HG02852 (cell line): Measurements from ENCODE around the gene HOGA1.
"Not testable (repeated sequence)": the region's sequence is repeated elsewhere in the genome, so short reads cannot be mapped to it uniquely, and the experiment has no call there.

Experiments used
- ATAC-seq: cut with Tn5 transposase; IDR thresholded peaks from one replicate; pipeline ENCODE4 v1.9.1; 2021; ENCODE audit warnings: mild to moderate bottlenecking, moderate library complexity; ENCODE audit not compliant: unreplicated experiment

HOGA1 gene

GRCh38 chr10:97607095-97607636 is 23.0 kb downstream of the HOGA1 start:
- no peak for ATAC-seq

DNA sequence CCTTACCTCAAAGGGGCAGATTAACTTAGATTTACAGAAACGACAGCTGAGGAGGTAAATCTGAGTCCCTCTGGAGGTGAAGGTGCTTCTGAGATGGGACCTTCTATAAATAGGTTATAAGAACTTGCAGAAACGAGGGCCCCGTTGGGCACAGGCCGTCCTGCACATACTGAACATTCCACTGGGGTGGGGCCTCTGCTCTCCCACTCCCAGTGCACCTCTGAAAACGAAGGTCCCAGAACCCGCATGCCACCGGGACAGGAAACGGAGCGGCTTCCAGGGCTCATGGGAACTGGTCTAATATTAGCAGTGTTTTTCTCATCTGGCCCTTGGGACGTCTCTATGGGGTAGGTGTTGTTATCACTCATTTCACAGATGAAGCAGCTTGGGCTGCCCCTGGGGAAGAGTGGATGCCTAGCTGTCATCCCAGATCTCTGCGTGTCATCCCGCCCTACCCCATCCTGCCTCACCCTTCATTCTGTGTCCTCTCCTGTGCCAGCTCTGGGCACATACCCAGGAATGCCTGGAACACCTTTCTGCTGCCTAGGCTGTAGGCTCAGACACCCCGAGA is 24.9 kb downstream of the HOGA1 start:
- ATAC-seq, result no peak

DNA sequence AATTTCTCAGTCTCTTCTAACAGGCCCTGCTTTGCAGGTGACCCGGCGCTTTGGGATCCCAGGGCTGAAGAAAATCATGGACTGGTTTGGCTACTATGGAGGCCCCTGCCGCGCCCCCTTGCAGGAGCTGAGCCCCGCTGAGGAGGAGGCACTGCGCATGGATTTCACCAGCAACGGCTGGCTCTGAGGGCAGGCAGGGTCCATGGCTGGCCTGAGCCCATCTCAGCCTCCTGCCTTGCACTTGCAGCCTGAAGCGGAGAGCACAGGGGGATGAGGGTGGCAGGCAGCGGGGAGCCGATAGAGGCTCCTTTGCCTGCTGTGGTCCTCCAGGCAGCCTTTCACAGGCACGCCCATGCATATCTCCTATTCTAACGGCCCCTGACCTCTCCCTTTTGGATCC is 27.3 kb downstream of the HOGA1 start:
- no peak for ATAC-seq

GRCh38 chr10:97612386-97612785 is 28.2 kb downstream of the HOGA1 start:
- no peak for ATAC-seq

- no peak for ATAC-seq
These were observed 34.1 kb downstream of the HOGA1 start for GRCh38 chr10:97618285-97618684.

- no peak for ATAC-seq
These were observed 34.5 kb downstream of the HOGA1 start for GRCh38 chr10:97618733-97619132.

GRCh38 chr10:97623277-97623676 is 39.1 kb downstream of the HOGA1 start:
- ATAC-seq, result no peak

DNA sequence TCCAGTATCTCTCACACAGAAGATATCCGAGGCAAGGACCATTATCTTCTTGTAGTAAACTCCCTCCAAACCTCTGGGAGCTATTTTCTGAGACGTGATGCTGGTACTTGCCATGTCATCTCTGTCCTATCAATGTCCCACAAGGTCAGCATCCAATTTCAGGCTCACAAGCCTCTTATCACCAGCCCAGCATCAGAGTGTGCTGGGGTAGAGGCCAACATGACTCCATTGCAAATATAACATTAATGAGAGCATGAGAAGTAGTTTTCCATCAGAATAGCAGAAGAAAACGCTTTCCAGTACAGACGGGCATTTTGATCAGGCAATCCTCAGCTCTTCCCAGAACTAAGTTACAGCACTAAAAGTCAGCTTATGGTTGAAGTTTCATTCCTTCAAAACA is 43.5 kb downstream of the HOGA1 start:
- ATAC-seq, result no peak

DNA sequence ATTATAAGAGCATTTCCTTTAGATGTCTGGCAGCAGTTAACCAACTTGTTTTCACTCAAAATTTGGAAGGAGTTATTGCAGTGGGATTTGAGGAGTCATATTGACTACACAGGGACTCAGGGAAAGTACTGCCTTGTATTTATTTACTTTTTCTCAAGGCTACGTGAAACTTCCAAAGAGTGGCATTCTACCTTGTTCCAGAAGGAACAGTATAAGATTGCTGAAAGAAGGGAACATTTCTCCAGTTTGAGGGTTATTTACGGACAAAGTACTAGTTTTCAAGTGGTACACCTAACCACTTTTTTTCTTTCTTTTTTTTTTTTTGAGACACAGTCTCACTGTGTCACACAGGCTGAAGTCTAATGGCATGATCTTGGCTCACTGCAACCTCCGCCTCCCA is 44.0 kb downstream of the HOGA1 start:
- ATAC-seq, result no peak

DNA sequence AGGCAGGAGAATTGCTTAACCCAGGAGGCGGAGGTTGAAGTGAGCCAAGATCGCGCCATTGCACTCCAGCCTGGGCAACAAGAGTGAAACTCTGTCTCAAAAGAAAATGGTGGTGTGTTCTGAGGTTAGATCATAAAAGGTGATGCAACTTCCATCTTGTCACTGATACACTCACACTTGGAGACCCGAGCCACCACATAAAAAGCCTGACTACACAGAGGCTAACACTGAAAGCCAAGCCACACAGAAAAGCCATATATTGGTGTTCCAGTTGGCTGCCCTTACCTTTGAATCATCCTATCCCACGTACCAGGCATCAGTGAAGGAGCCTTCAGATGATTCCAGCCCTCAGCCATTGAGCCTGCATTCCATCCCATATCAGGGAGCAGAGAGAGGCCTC is 45.1 kb downstream of the HOGA1 start:
- no peak for ATAC-seq

GRCh38 chr10:97631098-97631497 is 46.9 kb downstream of the HOGA1 start:
- no peak for ATAC-seq

DNA sequence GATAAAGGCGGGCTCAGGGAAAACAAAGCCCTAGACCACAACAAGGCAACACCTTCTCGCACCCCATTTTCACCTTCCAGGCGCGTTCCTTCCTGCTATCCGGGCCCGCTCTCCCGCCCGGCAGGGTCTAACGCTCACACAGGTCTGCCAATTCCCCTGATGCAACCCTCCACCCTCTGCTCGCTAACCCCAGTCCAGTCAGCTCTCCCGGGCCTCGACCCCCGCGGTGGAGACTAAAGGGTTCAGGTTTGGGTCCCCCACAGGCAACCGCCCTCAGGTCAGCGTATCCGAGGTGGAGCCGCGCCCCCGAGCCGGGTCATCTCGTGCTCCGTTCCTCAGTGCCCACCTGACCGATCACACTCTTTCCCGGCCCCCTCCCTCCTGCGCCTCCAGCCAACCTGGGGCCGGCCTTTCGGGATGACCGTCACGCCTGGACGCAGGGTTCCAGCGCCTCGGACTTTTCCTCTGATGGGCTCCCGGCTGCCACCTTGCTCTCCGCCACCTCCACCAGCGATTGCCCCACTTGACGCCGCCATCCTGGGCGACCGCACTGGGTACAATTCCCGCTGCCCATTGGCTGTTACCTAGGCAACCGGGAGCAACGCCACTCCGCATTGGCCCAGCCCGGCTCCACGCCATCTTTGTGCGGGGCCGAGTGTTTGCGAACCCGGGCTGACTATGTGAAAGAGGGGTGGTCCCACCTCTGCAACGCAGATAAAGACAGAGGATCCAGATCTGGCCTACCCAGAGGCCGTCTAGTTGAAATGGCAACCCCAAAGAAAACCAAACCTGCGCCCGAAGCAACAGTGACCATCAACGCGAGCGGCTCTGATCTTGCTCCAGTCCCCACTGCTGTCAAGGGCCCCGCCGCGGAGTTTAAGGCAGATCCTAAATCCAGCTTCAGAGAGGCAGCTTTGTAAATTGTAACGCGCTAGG is 49.0 kb downstream of the HOGA1 start, which contains the start of gene MORN4:
Gene MORN4 (minus strand): TSS at position 552 of the 936 bp plus-strand sequence. CDS start 13,847 bp downstream, outside the sequence.
- peak; percentile 99 for ATAC-seq

GRCh38 chr10:97633921-97634320 is 49.7 kb downstream of the HOGA1 start:
- no peak for ATAC-seq

- ATAC-seq, result no peak
These were observed 51.4 kb downstream of the HOGA1 start for GRCh38 chr10:97635577-97635976.

GRCh38 chr10:97639090-97639489 is 54.9 kb downstream of the HOGA1 start:
- not testable (repeated sequence) for ATAC-seq

DNA sequence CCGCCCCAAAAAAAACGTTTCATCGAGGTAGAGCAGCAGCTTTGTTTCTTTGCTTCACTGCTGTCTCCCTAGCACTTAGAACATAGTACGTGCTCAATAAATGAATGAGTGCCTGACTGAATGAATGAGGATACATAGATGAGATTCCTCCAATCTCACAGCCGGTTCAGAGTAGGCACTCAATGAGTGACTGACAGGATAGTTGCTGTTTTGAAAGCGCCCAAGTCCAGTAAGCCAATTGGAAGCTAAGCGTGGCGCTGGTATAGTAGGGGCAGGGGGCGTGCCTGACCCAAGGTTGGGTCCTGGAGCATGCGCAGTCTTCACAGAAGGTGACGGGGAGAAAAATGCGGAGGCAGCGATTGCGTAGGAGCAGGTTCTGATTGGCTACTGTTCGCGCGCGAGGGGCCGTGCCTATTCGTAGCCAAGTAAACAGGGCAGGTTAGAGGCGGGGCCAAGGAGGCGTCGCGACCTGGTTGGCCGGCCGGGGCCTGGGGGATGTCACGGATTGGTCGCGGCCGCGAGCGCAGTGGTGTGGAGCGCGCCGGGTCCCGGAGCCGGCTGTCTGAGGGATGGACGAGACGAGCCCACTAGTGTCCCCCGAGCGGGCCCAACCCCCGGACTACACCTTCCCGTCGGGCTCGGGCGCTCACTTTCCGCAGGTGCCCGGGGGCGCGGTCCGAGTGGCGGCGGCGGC is 56.1 kb downstream of the HOGA1 start, which contains the start of gene PI4K2A:
Gene PI4K2A (plus strand): TSS at position 498 of the 694 bp plus-strand sequence. CDS start 72 bp downstream, at position 570.
- ATAC-seq, result peak; percentile 99

GRCh38 chr10:97640868-97641811 is 57.0 kb downstream of the HOGA1 start:
- peak; percentile 25 for ATAC-seq

- not testable (repeated sequence) for ATAC-seq
These were observed 58.4 kb downstream of the HOGA1 start for GRCh38 chr10:97642471-97643159.

DNA sequence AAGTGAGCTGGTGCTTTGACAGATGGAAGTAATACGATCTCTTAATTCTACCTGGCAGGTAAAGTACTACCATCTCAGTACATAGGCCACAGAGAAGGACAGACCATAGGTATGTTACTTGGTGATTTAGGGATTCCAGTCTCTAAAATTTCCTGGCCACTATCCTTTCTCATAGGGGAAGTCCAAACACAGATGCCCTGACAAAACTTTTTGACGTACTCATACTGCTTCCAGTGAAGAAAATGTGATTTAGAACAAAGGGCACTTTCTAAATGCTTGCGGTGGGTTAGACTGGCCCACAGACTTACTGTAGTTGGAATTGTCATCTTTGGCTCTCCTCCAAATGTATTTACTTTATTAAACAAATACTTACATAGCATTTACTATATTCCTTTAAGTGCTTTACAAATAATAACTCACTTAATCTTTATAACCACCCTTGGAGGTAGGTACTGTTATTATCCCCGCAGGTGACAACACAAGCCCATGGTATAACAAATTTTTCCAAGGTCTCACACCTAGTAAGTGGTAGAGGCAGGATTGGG is 59.3 kb downstream of the HOGA1 start:
- no peak for ATAC-seq
